Tibial artery (tissue), 4 donors: ENCODE measurements around the gene KIRREL3.

ENCODE experiments used
- DNase-seq, 2 donors: peaks; one replicate each; pipeline ENCODE4 v3.0.0-alpha.2; 2019
- H3K27ac ChIP-seq, 2 donors: fragments of 200-600 bp; sonication (generic) in 1 of 2; 1 replicate in 1 of 2; 2 replicates in 1 of 2; pipeline ENCODE4 v1.5.1; 2018 to 2019; ENCODE audit warnings: mild to moderate bottlenecking in 1 of 2
- H3K27me3 ChIP-seq, 2 donors: fragments of 200-600 bp; sonication (generic) in 1 of 2; one replicate each; pipeline versions ENCODE4 v1.5.1 to v1.6.0; 2016 to 2019
- H3K36me3 ChIP-seq, 3 donors: fragments of 200-600 bp; sonication (generic) in 2 of 3; one replicate each; pipeline ENCODE4 v1.5.1; 2016 to 2019; ENCODE audit warnings: mild to moderate bottlenecking in 2 of 3
- H3K4me1 ChIP-seq, 4 donors: fragments of 200-600 bp; sonication (generic) in 2 of 4; 1 replicate in 3 of 4; 2 replicates in 1 of 4; pipeline ENCODE4 v1.5.1; 2016 to 2019
- H3K4me3 ChIP-seq, 2 donors: fragments of 200-600 bp; sonication (generic) in 1 of 2; 1 replicate in 1 of 2; 2 replicates in 1 of 2; pipeline ENCODE4 v1.5.1; 2018 to 2019; ENCODE audit warnings: mild to moderate bottlenecking in 2 of 2
- H3K9me3 ChIP-seq, 3 donors: fragments of 200-600 bp; sonication (generic) in 1 of 3; one replicate each; pipeline ENCODE4 v1.5.1; 2016 to 2019
- CTCF ChIP-seq, 2 experiments: fragments of 200-600 bp in 1 of 2; fragments of 450-650 bp in 1 of 2; IDR thresholded peaks; one replicate each; pipeline ENCODE4 v1.5.1; 2017 to 2019; ENCODE audit warnings: antibody characterized with exemption in 2 of 2, mild to moderate bottlenecking in 1 of 2, moderate library complexity in 1 of 2
- intact Hi-C: fragments of 100-400 bp; cut with DNase I; formaldehyde crosslinking; loops from one replicate; pipeline ENCODE4 v1.15.0; 2023; ENCODE audit warnings: low total_unique reads

The KIRREL3 gene

GRCh38 chr11:127039591-127039990 is 39.0 kb upstream of the KIRREL3 start:
- intact Hi-C loops, result no loop called here
- no peak for TF ChIP-seq CTCF (IDR thresholded peaks at IDR 0.05)
- Histone ChIP-seq H3K36me3 (no peaks in the 10 kb centered on the region), H3K4me1 (no peaks in the 10 kb centered on the region), H3K4me3 (no peak overlapping the region), H3K9me3 (no peaks in the 10 kb centered on the region), H3K27ac (no peak overlapping the region), H3K27me3 (no peaks in the 10 kb centered on the region)
- DNase-seq, result no peak

- H3K9me3 ChIP-seq, result no peaks in the 10 kb centered on the region
- no peak overlapping the region for H3K4me3 ChIP-seq
- no peaks in the 10 kb centered on the region for H3K36me3 ChIP-seq
- no peak for TF ChIP-seq CTCF (IDR thresholded peaks at IDR 0.05)
- no peak overlapping the region for H3K27ac ChIP-seq
- intact Hi-C loops, result no loop called here
- no peaks in the 10 kb centered on the region for H3K4me1 ChIP-seq
- no peaks in the 10 kb centered on the region for H3K27me3 ChIP-seq
- DNase-seq, result no peak
Measured at GRCh38 chr11:127037596-127037995, 37.0 kb upstream of the KIRREL3 start.

GRCh38 chr11:127037001-127037400 is 36.4 kb upstream of the KIRREL3 start:
- Histone ChIP-seq H3K27me3 (no peaks in the 10 kb centered on the region), H3K9me3 (no peaks in the 10 kb centered on the region), H3K36me3 (no peaks in the 10 kb centered on the region), H3K27ac (no peak overlapping the region), H3K4me1 (no peaks in the 10 kb centered on the region), H3K4me3 (no peak overlapping the region)
- intact Hi-C loops, result no loop called here
- no peak for TF ChIP-seq CTCF (IDR thresholded peaks at IDR 0.05)
- DNase-seq, result no peak

GRCh38 chr11:127035824-127036223 is 35.3 kb upstream of the KIRREL3 start:
- peaks cover 0 to 4% (median 0%) of the 10 kb centered on the region in 3 donors for H3K9me3 ChIP-seq
- no peaks in the 10 kb centered on the region for H3K27me3 ChIP-seq
- DNase-seq, result no peak
- no peak for TF ChIP-seq CTCF (IDR thresholded peaks at IDR 0.05)
- H3K4me1 ChIP-seq, result no peaks in the 10 kb centered on the region
- H3K27ac ChIP-seq, result no peak overlapping the region
- H3K4me3 ChIP-seq, result no peak overlapping the region
- intact Hi-C loops, result no loop called here
- no peaks in the 10 kb centered on the region for H3K36me3 ChIP-seq

GRCh38 chr11:127034973-127035372 is 34.4 kb upstream of the KIRREL3 start:
- peaks cover 0 to 4% (median 0%) of the 10 kb centered on the region in 3 donors for H3K9me3 ChIP-seq
- H3K4me1 ChIP-seq, result no peaks in the 10 kb centered on the region
- intact Hi-C loops, result no loop called here
- no peak for TF ChIP-seq CTCF (IDR thresholded peaks at IDR 0.05)
- no peak overlapping the region for H3K27ac ChIP-seq
- no peak overlapping the region for H3K4me3 ChIP-seq
- no peaks in the 10 kb centered on the region for H3K36me3 ChIP-seq
- H3K27me3 ChIP-seq, result no peaks in the 10 kb centered on the region
- no peak for DNase-seq

- intact Hi-C loops, result no loop called here
- no peak for DNase-seq
- no peak for TF ChIP-seq CTCF (IDR thresholded peaks at IDR 0.05)
- Histone ChIP-seq H3K36me3 (no peaks in the 10 kb centered on the region), H3K27ac (no peak overlapping the region), H3K27me3 (peaks cover 0 to 3% of the 10 kb centered on the region in 2 donors), H3K4me1 (no peaks in the 10 kb centered on the region), H3K9me3 (peaks cover 0 to 4% (median 0%) of the 10 kb centered on the region in 3 donors), H3K4me3 (no peak overlapping the region)
Measured at GRCh38 chr11:127028648-127029047, 28.1 kb upstream of the KIRREL3 start.
